HG03159 (cell line): ENCODE results near the gene NDUFB4.

Source experiments
- ATAC-seq: cut with Tn5 transposase; IDR thresholded peaks from one replicate; pipeline ENCODE4 v1.9.1; 2021; ENCODE audit warnings: mild to moderate bottlenecking, moderate library complexity; ENCODE audit not compliant: unreplicated experiment

The NDUFB4 gene

DNA sequence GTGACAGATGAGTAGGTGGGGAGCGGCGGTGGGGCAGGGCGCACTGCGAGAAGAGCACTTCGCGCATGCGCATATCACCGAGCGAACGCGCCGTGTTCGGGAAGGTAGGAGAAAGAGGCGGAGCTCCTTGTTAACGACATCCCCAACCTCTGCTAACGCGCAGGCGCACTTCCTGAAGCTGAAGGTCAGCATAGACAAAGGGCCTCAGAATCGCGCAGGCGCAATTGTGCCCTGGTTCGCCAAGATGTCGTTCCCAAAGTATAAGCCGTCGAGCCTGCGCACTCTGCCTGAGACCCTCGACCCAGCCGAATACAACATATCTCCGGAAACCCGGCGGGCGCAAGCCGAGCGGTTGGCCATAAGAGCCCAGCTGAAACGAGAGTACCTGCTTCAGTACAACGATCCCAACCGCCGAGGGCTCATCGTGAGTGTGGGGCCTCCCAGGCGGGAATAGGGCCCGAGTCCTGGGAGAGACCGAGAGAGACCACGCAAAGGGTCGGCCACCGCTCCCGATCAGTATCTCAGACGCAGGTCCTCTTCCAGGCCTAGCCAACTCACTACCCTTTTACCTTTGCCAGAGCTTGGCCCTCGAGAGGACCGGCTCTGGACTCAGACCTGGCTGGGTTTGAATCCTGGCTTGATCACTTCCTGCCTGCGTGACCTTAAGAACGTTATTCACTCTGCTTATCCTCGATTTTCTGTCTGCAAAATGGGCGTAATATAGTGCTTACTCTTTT lies at the start of gene NDUFB4:
TSS of gene NDUFB4 (plus strand) at position 221 of the 737 bp plus-strand sequence. CDS start at position 245, 24 bp downstream.
- peak; percentile 95 for ATAC-seq

DNA sequence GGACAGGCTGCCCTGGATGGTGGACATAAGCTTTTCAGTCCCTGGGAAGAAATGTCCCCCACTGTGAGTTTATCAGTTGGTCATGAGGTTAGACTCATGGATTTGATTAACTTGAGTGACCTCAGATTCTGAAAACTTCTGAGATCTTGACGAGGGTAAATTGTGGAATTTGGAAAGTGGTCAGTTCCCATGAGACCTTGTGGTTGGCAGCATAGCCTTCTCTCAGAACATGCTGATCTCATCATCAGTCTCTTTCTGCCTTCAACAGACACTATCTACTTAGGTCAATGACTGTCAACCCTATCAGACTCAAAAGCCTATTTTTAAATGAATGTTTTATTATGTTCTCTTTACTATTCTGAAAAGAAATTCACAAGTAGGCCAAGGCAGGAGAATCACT lies 45.6 kb upstream of the NDUFB4 start:
- no peak for ATAC-seq

DNA sequence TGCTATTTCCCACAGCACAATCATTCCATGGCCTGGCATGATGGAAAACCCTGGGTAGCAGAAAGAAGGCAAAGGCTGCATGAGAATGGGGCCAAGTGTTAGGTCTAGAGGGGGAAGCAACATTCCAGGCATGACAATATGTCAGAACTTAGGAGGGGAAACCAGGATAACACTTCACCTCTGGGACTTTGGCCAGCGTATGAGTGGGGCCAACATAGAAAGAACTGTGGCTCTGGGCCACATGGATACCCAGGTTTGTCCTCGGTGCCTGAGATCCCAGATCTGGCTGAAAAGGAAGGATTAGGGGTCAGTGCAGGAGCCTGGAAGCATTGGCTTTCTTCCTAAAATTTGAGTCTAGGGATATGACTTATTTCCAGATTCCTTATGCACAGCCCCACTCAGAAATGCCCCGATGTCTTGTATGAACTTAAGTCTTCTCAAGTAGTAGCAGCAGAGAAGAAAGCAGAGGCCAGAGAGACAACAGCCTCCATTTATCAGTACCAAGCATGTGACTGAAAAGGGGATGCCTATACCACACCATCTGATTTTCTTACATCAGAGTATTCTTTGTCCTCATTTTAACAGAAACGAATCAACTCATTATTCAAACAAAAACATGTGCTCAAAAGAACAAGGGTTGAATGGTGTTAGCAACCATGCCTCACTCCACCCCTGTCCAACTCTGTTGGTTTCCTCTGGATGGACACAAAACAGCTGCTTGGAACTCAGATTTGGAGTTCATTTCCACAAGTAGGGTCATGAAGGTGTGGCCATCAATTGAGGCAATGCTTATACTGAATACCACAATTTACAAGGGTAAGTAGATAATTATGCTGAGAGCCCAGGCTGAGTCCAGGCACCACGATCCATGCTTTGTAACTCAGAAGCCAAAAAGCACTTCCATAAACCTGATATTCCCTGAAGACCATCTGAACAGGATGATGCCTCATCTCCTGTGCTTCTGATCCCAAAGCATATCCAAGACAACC lies 43.7 kb upstream of the NDUFB4 start:
- ATAC-seq: no peak

DNA sequence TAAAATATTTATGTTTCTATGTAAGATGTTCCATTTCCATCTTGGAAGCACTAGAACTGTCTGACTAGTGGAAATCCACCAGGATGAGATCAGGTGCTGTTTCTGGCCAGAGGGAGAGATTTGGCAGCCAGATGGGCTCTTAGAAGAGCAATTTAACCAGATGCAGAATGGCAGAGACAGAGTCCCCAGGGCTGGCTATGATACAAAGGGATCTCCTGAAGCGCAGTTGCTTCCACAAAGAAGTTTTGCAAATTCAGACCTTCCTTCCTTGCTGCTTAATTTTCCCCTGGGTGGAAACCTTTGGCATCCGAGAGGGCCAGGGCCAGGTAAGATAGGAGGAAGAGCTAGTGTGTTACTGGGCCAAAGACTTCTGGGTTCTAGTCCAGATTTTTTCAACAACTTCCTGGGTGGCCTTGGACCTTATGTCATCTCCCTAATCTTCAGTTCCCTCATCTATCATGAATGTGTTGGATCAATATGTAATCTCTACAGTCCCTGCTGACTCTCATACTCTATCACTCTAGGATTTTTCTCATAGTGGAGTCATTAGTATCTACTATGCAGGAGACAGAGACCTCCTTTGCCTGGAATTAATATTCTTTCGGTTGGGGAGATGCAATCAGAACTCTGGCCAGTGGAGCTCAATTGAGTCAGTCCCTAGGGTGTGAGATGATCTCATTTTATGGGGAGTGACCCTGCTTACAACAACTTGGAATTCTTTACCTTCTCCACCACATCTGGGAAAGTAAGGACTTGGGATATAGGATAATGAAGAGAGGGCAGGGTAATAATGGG lies 41.1 kb upstream of the NDUFB4 start:
- no peak for ATAC-seq

DNA sequence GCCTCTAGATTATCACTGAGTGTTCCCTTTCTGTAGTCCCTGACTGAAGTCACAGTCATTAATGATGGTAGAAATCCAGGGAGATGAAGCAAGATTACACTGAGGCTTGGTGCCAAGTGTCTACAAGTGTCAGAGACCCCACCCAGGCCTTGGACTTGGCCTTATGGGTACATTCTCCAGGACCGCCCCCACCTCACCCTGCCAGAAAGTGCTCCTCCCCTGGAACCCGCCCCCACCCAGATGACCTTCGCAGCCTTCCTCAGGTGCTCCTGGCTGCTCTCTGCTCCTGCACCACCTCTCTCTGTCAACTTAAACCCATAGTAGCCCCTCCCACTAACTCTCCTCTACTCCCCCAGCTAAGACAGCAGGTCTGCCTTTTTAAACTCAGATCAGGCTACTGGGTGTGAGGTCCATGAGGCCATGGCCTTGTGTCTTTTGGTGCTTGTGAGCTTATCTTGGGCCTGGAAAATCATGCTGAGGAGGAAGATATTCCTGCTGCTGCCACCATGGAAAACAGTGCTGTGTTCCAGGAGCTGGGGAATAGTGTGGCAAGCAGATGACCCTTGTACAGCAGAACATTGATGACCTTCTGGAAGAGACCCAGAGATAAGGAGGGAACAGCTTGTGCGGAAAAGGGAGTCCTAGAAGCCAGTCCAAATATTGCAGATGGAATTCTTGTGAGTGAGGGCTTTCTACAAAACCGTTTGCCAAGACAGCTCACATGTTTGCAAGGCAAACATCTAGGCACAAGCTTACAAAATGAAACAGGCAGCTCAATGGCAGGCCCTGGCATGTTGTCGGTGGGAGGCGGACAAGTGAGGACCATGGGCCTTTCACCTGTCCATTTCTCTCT lies 40.3 kb upstream of the NDUFB4 start:
- no peak for ATAC-seq

DNA sequence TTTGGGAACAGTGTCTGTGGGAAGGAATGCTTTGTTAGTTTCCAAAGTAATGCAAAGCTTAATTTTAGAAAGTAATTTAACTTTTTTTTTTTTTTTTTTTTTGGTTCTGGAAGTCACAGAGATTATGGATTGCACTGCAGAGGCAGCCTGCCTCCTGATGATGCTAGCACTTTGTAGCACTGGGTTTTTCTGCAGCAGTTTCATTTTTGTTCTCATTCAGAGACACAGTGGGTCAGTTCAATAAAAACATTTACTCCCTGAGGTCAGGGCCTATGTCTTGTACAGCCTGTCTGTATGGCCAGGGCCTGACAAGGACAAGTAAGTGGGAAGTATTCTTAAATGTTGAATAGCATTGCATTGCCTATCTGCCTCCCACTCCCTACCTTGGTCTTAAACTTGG lies 39.0 kb upstream of the NDUFB4 start:
- no peak for ATAC-seq

DNA sequence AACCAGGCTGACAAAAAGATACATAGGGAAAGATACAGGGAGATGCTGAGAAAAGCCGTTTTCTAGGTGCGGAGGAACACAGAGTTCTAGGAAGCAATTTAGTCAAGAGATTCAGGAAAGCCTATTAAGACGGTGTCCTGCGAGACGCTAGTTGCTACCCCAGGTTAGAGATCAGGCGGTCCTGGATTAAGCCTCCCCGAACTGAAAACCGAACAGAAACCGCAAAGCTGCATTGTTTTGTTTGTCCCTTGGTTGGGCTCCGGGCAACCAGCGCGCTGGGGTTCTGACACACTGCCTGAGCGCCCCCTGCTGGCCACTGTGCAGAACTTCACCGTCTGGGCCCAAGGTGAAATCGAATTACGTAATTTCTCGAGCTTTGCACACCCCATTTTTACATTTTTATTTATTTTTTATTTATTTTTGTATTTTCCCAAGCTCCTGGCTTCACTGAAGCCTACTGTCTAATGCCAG lies 37.3 kb upstream of the NDUFB4 start:
- ATAC-seq: peak; percentile 96

DNA sequence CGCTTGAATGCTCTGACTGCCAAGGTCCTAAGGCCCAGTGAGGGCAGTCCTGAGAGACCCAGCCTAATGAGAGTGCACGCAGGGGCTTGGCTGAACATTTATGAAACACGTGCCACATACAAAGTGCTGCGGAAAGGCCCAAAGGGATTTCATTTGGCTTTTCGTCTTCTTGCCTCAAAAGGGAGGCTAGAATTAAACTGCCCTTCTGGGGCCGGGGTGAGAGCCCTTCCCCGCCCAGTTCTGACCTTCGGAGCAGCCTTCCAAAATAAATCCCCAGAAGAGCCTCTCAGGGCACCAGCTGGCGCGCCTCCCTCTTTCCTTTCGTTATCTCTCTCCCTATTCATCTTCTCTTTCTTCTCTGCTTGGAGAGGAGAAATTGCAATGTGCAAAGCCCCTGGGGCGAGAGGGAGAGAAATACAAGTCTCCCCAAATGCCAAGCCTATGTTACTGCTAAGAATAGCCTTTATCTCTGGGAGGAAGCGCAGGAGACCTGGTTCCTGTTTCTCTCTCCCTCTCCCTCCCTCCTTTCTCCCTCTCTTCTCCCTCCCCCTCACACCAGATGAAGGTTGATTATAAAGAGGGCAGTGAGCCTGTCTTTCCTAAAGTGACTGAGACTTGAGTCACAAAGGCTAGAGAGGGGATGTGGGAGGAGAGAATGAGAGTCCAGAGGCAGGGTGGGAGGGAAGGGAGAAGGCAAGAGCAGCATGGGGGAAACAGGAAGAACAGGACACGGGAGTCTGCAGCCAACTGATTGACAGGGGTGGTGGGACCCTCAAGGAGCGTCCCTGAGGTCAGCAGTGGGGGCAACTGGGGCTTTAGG lies 36.7 kb upstream of the NDUFB4 start:
- ATAC-seq: peak; percentile 33

DNA sequence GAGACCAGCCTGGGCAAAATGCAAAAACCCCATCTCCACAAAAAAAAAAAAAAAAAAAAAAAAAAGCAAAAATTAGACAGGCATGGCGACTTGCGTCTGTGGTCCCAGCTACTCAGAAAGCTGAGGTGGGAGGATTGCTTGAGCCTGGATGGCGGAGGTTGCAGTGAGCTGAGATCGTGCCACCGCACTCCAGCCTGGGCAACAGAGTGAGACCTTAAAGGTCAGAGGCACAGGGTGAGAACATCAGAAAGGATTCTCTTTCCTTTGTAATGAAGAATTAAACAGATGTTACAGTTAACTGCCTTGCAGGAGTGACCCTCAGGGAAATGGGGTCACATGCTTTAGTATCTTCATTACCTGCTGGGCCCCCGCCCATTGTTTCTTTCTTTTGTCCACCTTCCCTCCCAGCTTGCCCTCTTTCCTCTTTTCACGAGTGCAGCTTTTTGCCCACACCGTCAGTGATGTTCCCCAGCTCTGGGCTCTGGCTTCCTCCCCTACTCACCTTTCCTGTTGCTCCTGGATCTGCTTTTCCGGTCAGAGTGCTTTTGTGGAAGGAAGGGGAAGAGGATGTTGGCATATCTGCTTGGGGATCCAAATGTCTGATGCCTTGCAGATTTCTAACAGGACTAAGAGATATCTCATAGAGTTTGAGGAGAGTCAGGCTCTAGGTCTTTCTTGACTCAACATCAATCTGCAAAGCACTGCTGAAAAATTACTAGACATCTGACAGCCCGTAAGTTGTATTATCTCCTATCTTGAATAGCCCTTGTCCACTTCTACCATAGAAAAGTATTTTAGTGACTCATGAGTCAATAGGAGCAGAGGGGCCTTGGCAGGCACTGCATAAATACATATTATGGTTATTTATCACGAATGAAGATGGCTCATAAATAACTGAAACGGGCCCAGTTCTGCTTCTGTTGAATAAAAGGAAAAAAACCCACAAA lies 35.6 kb upstream of the NDUFB4 start:
- no peak for ATAC-seq

DNA sequence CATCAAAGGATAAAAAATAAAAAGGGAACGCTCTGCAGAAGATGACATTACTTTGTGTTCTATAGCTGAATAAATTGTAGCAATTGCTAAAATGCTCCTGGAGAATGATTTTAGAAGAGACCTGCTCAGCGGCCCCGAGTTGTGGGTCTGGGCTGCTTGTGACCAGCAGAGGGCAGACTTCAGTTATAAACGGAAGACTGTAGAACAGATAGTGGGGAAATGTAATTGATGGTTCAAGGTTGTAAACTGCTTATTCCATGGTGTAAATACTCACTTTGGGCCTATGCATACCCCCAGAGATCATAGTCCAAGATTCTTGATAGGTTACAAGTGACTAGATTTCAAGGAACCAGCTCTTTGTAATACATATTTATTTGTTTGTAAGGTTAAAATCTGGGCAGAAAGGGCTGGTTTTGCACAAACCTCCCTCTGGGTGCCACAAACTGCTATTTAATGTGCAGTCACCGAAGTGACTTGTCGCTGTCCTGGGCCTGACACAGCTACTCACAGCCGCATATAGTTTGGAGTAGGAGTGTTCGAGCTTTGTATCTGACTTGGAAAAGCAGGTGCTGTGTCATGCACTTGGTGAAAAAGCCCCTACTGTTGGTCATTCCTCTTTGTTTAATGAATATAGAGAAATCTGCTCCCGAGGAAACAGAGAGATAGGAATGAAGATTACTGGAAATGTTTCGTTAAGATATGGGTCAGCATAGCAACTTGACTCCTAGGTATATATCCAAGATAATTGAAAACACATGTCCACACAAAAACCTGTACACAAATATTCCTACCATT lies 34.7 kb upstream of the NDUFB4 start:
- peak; percentile 44 for ATAC-seq

DNA sequence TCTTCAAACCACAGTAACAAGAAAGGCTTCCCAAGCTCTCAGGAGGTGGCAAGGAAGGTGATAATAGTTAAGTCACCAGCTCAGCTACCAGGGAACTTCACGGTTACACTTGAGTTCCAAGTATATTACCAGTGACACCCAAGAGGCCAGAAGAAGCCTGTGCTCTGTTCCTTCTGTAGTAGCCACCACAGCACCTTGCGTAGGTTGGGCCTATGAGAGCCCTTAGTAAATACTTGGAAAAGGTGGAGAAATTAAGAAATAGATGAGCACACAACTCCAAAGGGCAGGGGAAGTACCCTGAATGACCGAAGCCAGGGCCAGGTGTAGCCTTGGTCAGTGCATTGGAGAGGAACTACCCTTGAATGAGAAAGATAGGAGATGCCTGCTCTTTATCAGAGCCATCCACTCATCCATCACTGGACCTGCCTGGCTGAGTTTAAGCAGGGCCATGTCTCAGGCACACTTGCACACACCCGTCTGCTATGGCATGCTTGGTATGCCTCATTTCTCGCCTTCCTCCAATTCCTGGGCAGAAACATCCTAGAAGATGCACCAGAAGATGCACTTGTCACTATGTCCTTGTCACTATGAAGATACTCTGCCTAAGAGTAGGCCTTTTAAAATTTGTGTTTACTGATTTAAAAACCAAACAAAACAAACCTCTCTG lies 32.6 kb upstream of the NDUFB4 start:
- no peak for ATAC-seq

DNA sequence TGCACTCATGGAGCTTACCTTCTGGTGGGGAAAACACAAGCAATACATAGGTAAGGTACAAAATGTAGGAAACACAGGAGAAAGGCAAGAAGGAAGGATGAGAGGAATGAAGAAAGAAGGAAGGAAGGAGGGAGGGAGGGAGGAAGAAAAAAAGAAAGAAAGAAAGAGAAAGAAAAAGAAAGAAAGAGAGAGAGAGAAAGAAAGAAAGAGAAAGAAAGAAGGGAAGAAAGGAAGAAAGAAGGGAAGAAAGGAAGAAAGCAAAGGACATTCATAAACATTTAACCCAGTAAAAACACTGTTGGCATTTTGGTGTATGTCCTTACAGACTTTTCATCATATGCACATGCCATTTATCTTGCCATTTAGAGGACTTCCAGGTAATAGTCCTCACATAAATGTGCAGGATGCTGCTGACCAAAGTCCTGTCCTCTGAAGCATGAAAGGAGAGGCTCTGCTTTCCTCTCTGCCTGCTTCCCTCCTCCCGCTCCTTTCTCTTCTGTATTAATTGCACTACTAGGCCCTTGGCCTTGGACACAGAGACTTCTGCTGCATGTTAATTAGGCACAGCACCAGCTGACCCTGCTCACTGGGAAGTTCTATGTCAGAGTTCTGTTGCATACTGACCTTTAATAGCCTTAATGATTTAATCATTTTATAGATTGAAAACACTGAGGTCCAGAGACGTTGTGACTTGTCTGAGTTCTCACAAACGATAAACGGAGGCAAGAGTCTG lies 29.7 kb upstream of the NDUFB4 start:
- no peak for ATAC-seq

DNA sequence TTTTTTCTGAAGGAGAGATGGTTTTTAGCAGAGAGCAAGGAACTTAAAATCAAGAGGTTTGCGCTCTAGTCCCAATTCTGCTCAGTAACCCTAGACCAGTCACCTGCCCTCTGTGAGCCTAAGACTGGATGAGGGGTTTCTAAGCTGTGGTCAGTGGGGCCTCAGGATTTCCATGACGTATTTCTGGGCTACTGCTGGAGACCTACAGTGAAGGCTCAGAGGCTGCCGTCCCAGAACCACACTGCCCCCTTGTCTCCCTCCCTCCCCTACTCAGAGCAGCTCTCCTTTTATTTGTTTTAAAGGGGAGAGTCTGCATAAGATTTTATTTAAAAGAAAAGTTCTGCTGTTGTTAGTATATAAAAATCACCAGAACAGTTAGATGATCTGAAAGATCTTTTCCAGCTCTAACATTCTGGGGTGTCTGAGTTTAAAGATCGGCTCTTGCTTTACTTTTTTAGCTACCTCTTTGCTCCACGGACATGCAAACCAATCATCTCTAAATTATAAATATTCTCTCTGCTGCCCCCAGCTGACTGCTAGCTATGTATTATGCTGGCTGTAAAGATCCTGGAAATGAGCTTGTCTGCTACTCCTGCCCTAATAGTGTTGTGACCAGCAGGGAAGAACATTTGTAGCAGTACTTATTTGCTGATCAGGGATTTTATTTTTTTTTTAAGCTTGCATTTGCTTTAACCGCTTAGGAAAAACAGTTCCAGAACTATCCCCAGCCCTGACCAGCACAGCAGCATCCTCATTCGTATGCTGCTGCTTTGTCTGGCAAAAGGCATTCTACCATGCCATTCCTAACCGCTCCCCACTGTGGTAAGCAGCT lies 28.6 kb upstream of the NDUFB4 start:
- peak; percentile 63 for ATAC-seq

DNA sequence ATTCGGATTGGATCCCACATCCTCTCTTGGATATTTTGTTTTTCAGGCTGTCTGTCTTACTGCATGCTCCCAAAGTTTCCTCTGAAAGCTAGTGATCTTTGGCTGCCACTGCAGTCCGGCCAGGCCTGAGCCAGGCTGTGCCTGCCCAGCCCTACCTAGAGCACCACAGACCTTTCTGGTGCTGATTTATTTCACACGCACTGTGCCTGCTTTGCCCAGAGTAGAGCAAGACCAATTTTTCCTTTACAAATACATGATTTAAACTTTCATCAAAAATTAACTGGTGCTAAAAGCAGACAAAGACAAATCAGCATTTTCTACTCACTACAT lies 28.0 kb upstream of the NDUFB4 start:
- no peak for ATAC-seq

DNA sequence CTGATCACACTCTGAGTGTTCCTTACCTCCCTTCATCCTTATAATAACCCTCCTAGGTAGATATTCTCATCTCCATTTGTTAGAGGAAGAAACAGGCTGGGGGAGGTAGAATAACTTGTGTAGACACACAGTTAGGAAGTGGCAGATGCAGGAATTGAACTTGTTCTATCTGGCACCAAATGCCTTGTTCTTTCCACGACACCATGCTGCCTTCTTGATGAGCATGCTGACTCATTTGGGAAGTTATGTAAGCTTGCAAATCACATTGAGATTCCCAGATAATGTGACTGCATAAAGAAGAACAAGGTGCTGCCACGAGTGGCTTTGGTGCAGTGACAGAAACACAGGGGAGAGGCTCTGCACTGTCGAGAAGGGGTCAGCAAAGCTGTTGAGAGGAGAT lies 27.5 kb upstream of the NDUFB4 start:
- ATAC-seq: no peak
